HG03460 (cell line): ENCODE data around the gene ADAM22.

Source experiments
- ATAC-seq: cut with Tn5 transposase; IDR thresholded peaks from one replicate; pipeline ENCODE4 v1.9.1; 2021; ENCODE audit not compliant: unreplicated experiment

The ADAM22 gene

GRCh38 chr7:88243345-88243909 lies 309.4 kb downstream of the ADAM22 start:
- peak; percentile 72 for ATAC-seq

GRCh38 chr7:88244258-88244657 lies 310.2 kb downstream of the ADAM22 start:
- ATAC-seq, result no peak
